Omental fat pad (tissue), 4 donors: ENCODE results near the gene GNB2. TPM values are rescaled to one million over a fixed set of nuclear protein-coding genes. Genes with fewer than 3 reads are reported as not detected.

Experiments used
- ATAC-seq: fragments of 150-250 bp; one replicate; pipeline ENCODE4 v1.9.1; 2016; ENCODE audit warnings: mild to moderate bottlenecking, moderate library complexity; ENCODE audit not compliant: low FRiP score
- DNase-seq: peaks from one replicate; pipeline ENCODE4 v3.0.0-alpha.2; 2019; ENCODE audit warnings: low spot score
- CTCF ChIP-seq, 3 donors: fragments of 450-650 bp; IDR thresholded peaks; one replicate each; pipeline ENCODE4 v1.5.1; 2016 to 2017; ENCODE audit warnings: antibody characterized with exemption in 3 of 3, mild to moderate bottlenecking in 3 of 3, moderate library complexity in 2 of 3
- total RNA-seq, 4 donors: library from RNA; depleted of rRNA; stranded (reverse); fragments of >200 nt; gene quantifications; one replicate each; pipeline ENCODE4 v1.1.0, GENCODE V29; 2016

GNB2 gene
- total RNA-seq, 4 donors from 2014 or later: 145 to 245 (median 203) TPM

GRCh38 chr7:100683659-100684533 lies 10.4 kb downstream of the GNB2 start:
- DNase-seq: no peak
- no peak for TF ChIP-seq CTCF (IDR thresholded peaks at IDR 0.05)
- ATAC-seq: no peak

GRCh38 chr7:100684534-100685042 lies 11.0 kb downstream of the GNB2 start:
- DNase-seq (no peak), ATAC-seq (no peak)
- no peak for TF ChIP-seq CTCF (IDR thresholded peaks at IDR 0.05)

- DNase-seq (no peak), ATAC-seq (no peak)
- no peak for TF ChIP-seq CTCF (IDR thresholded peaks at IDR 0.05)
These were observed 11.6 kb downstream of the GNB2 start for GRCh38 chr7:100685049-100685605.

GRCh38 chr7:100685631-100686145 lies 12.1 kb downstream of the GNB2 start:
- no peak for ATAC-seq
- TF ChIP-seq CTCF (IDR thresholded peaks at IDR 0.05): no peak
- DNase-seq: no peak

GRCh38 chr7:100686201-100686821 lies 12.8 kb downstream of the GNB2 start:
- no peak for TF ChIP-seq CTCF (IDR thresholded peaks at IDR 0.05)
- ATAC-seq: no peak
- no peak for DNase-seq

- no peak for ATAC-seq
- no peak for DNase-seq
- no peak for TF ChIP-seq CTCF (IDR thresholded peaks at IDR 0.05)
These were observed 13.3 kb downstream of the GNB2 start for GRCh38 chr7:100686822-100687211.
